GM21528 (cell line): ENCODE data around the gene AGBL4.
"Not testable (repeated sequence)": the region's sequence is repeated elsewhere in the genome, so short reads cannot be mapped to it uniquely, and the experiment has no call there.

Experiments
- ATAC-seq: cut with Tn5 transposase; IDR thresholded peaks from one replicate; pipeline ENCODE4 v1.9.1; 2021; ENCODE audit warnings: mild to moderate bottlenecking, moderate library complexity; ENCODE audit not compliant: unreplicated experiment, low FRiP score

The AGBL4 gene

GRCh38 chr1:50023292-50024159, at the start of gene AGBL4:
Gene AGBL4, minus strand, starts transcription at chr1:50023954.
- no peak for ATAC-seq

- no peak for ATAC-seq
Observed at GRCh38 chr1:50066806-50067205, 43.1 kb upstream of the AGBL4 start.

GRCh38 chr1:50060279-50060678, 36.5 kb upstream of the AGBL4 start:
- no peak for ATAC-seq

- no peak for ATAC-seq
Observed at GRCh38 chr1:50048791-50049190, 25.0 kb upstream of the AGBL4 start.

- ATAC-seq, result no peak
Observed at GRCh38 chr1:50047916-50048694, 24.4 kb upstream of the AGBL4 start.

GRCh38 chr1:50038237-50038809, 14.6 kb upstream of the AGBL4 start:
- no peak for ATAC-seq

GRCh38 chr1:50027794-50028193, 4.0 kb upstream of the AGBL4 start:
- no peak for ATAC-seq

GRCh38 chr1:49995734-49996133, 28.0 kb downstream of the AGBL4 start:
- ATAC-seq, result no peak

GRCh38 chr1:49971088-49971487, 52.7 kb downstream of the AGBL4 start:
- no peak for ATAC-seq

GRCh38 chr1:49951385-49951784, 72.4 kb downstream of the AGBL4 start:
- ATAC-seq, result no peak

- not testable (repeated sequence) for ATAC-seq
Observed at GRCh38 chr1:49915301-49915700, 108.5 kb downstream of the AGBL4 start.

- no peak for ATAC-seq
Observed at GRCh38 chr1:49906365-49906764, 117.4 kb downstream of the AGBL4 start.

GRCh38 chr1:49864581-49864980, 159.2 kb downstream of the AGBL4 start:
- no peak for ATAC-seq

- ATAC-seq, result no peak
Observed at GRCh38 chr1:49854741-49855140, 169.0 kb downstream of the AGBL4 start.

GRCh38 chr1:49842596-49842995, 181.2 kb downstream of the AGBL4 start:
- ATAC-seq, result no peak

- no peak for ATAC-seq
Observed at GRCh38 chr1:49841767-49842166, 182.0 kb downstream of the AGBL4 start.

- ATAC-seq, result no peak
Observed at GRCh38 chr1:49824261-49824660, 199.5 kb downstream of the AGBL4 start.

- no peak for ATAC-seq
Observed at GRCh38 chr1:49817681-49818080, 206.1 kb downstream of the AGBL4 start.

GRCh38 chr1:49787013-49787412, 236.7 kb downstream of the AGBL4 start:
- ATAC-seq, result not testable (repeated sequence)

- no peak for ATAC-seq
Observed at GRCh38 chr1:49765034-49765433, 258.7 kb downstream of the AGBL4 start.

- ATAC-seq, result not testable (repeated sequence)
Observed at GRCh38 chr1:49738118-49738517, 285.6 kb downstream of the AGBL4 start.
